ENCODE data around the gene SCN5A. TPM values are rescaled to one million over a fixed set of nuclear protein-coding genes. Genes with fewer than 3 reads are reported as not detected.

SCN5A gene
- polyA plus RNA-seq, 1 donor (not counting 4 experiments of a cell fraction or from before 2014, with no cell fraction given) = 0.26 TPM

- no peaks in the 10 kb centered on the region for H4K20me1 ChIP-seq (ENCODE audit: control insufficient read depth, extremely low read depth, insufficient read depth, low read length)
- H3K9ac ChIP-seq (ENCODE audit: control insufficient read depth, extremely low read depth, insufficient read depth, low read length) = no peak overlapping the region
- FAIRE-seq (no peak), DNase-seq (ENCODE audit: low read depth, low spot score) (no peak)
- H3K4me3 ChIP-seq (ENCODE audit: control insufficient read depth in 2 of 3, extremely low read depth in 1 of 3, insufficient read depth in 2 of 3, low read depth in 1 of 3, low read length in 3 of 3) = no peak overlapping the region
- dilution Hi-C loops (cut with MboI; ENCODE audit: extremely low pct_ligation_motif_present, low sequenced_read_pairs) = no loop called here
- no peaks in the 10 kb centered on the region for H3K9me1 ChIP-seq (ENCODE audit: control insufficient read depth, extremely low read depth, insufficient read depth, low read length)
- H3K27me3 ChIP-seq (ENCODE audit: control insufficient read depth, extremely low read depth, insufficient read depth, low read length) = no peaks in the 10 kb centered on the region
- H3K9me3 ChIP-seq (ENCODE audit: control insufficient read depth, low read depth, low read length) = no peaks in the 10 kb centered on the region
- H2AFZ ChIP-seq (ENCODE audit: control insufficient read depth, low read length) = no peak overlapping the region
- no peak overlapping the region for H3K27ac ChIP-seq (ENCODE audit: control insufficient read depth, insufficient read depth, low read length)
- no peaks in the 10 kb centered on the region for H3K4me1 ChIP-seq (ENCODE audit: control insufficient read depth, extremely low read depth, insufficient read depth, low read length)
- TF ChIP-seq EZH2 (IDR thresholded peaks at IDR 0.05; ENCODE audit: low read length) = no peak
- TF ChIP-seq, protein P1, sequence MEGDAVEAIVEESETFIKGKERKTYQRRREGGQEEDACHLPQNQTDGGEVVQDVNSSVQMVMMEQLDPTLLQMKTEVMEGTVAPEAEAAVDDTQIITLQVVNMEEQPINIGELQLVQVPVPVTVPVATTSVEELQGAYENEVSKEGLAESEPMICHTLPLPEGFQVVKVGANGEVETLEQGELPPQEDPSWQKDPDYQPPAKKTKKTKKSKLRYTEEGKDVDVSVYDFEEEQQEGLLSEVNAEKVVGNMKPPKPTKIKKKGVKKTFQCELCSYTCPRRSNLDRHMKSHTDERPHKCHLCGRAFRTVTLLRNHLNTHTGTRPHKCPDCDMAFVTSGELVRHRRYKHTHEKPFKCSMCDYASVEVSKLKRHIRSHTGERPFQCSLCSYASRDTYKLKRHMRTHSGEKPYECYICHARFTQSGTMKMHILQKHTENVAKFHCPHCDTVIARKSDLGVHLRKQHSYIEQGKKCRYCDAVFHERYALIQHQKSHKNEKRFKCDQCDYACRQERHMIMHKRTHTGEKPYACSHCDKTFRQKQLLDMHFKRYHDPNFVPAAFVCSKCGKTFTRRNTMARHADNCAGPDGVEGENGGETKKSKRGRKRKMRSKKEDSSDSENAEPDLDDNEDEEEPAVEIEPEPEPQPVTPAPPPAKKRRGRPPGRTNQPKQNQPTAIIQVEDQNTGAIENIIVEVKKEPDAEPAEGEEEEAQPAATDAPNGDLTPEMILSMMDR (optimal IDR thresholded peaks at IDR 0.05 in 1 of 3, IDR thresholded peaks at IDR 0.05 in 1 of 3, conservative IDR thresholded peaks at IDR 0.05 in 1 of 3; ENCODE audit: extremely low read depth in 1 of 3, insufficient read depth in 2 of 3, low read length in 3 of 3) = no peak
- no peak overlapping the region for H3K4me2 ChIP-seq (ENCODE audit: control insufficient read depth, extremely low read depth, insufficient read depth, low read depth, low read length)
- no peaks in the 10 kb centered on the region for H3K36me3 ChIP-seq (ENCODE audit: control insufficient read depth in 2 of 2, extremely low read depth in 1 of 2, insufficient read depth in 2 of 2, low read length in 2 of 2)
- no peaks in the 10 kb centered on the region for H3K79me2 ChIP-seq (ENCODE audit: control insufficient read depth, insufficient read depth, low read length)
These were observed 85.6 kb downstream of the SCN5A start for GRCh38 chr3:38563886-38564270.

- H3K9me3 ChIP-seq (ENCODE audit: control insufficient read depth, low read depth, low read length) = no peaks in the 10 kb centered on the region
- no peak overlapping the region for H3K4me2 ChIP-seq (ENCODE audit: control insufficient read depth, extremely low read depth, insufficient read depth, low read depth, low read length)
- no peaks in the 10 kb centered on the region for H4K20me1 ChIP-seq (ENCODE audit: control insufficient read depth, extremely low read depth, insufficient read depth, low read length)
- no peaks in the 10 kb centered on the region for H3K36me3 ChIP-seq (ENCODE audit: control insufficient read depth in 2 of 2, extremely low read depth in 1 of 2, insufficient read depth in 2 of 2, low read length in 2 of 2)
- H2AFZ ChIP-seq (ENCODE audit: control insufficient read depth, low read length) = no peak overlapping the region
- no peak overlapping the region for H3K4me3 ChIP-seq (ENCODE audit: control insufficient read depth in 2 of 3, extremely low read depth in 1 of 3, insufficient read depth in 2 of 3, low read depth in 1 of 3, low read length in 3 of 3)
- H3K4me1 ChIP-seq (ENCODE audit: control insufficient read depth, extremely low read depth, insufficient read depth, low read length) = no peaks in the 10 kb centered on the region
- no peak for FAIRE-seq
- TF ChIP-seq EZH2 (IDR thresholded peaks at IDR 0.05; ENCODE audit: low read length) = no peak
- TF ChIP-seq, protein P1 (optimal IDR thresholded peaks at IDR 0.05 in 1 of 3, IDR thresholded peaks at IDR 0.05 in 1 of 3, conservative IDR thresholded peaks at IDR 0.05 in 1 of 3; ENCODE audit: extremely low read depth in 1 of 3, insufficient read depth in 2 of 3, low read length in 3 of 3) = no peak
- H3K27ac ChIP-seq (ENCODE audit: control insufficient read depth, insufficient read depth, low read length) = no peak overlapping the region
- no peak overlapping the region for H3K9ac ChIP-seq (ENCODE audit: control insufficient read depth, extremely low read depth, insufficient read depth, low read length)
- H3K27me3 ChIP-seq (ENCODE audit: control insufficient read depth, extremely low read depth, insufficient read depth, low read length) = no peaks in the 10 kb centered on the region
- no peaks in the 10 kb centered on the region for H3K79me2 ChIP-seq (ENCODE audit: control insufficient read depth, insufficient read depth, low read length)
- dilution Hi-C loops (cut with MboI; ENCODE audit: extremely low pct_ligation_motif_present, low sequenced_read_pairs) = no loop called here
- no peak for DNase-seq (ENCODE audit: low read depth, low spot score)
- H3K9me1 ChIP-seq (ENCODE audit: control insufficient read depth, extremely low read depth, insufficient read depth, low read length) = no peaks in the 10 kb centered on the region
These were observed 86.2 kb downstream of the SCN5A start for GRCh38 chr3:38563070-38563885.
